ENCODE measurements around the gene C1QTNF7. TPM values are rescaled to one million over a fixed set of nuclear protein-coding genes. Genes with fewer than 3 reads are reported as not detected.

Gene C1QTNF7
- total RNA-seq: 10 to 100 TPM in 1 of 2 donors, 1 to 10 TPM in 1; 4.4 to 13.8 TPM

GRCh38 chr4:15427701-15428100, at the start of gene C1QTNF7:
Gene C1QTNF7, plus strand, starts transcription at chr4:15428033. Its CDS starts 7,711 bp downstream, at chr4:15435744.
- intact Hi-C loops (cut with DNase I): no loop called here
- Histone ChIP-seq H3K27ac (no peak within 1 kb of the TSS), H3K36me3 (replicated peaks in 1 of 2; ENCODE audit: insufficient read depth in 1 of 2, low read depth in 2 of 2) (no peaks in the 10 kb centered on the region), H3K4me1 (no peaks in the 10 kb centered on the region), H3K27me3 (no peaks in the 10 kb centered on the region), H3K9me3 (no peaks in the 10 kb centered on the region), H3K4me3 (no peak within 1 kb of the TSS)
- TF ChIP-seq POLR2A (IDR thresholded peaks at IDR 0.05): no peak
- no peak for TF ChIP-seq CTCF (IDR thresholded peaks at IDR 0.05)
- DNase-seq (no peak), ATAC-seq (no peak)
- WGBS, 2 donors: 72 to 84% methylated on average over 3 of the region's 3 CpGs

GRCh38 chr4:15378062-15378461, 49.8 kb upstream of the C1QTNF7 start:
- DNase-seq (no peak), ATAC-seq (no peak)
- Histone ChIP-seq H3K27me3 (no peaks in the 10 kb centered on the region), H3K4me3 (no peak overlapping the region), H3K4me1 (no peaks in the 10 kb centered on the region), H3K9me3 (no peaks in the 10 kb centered on the region), H3K36me3 (replicated peaks in 1 of 2; ENCODE audit: insufficient read depth in 1 of 2, low read depth in 2 of 2) (no peaks in the 10 kb centered on the region), H3K27ac (no peak overlapping the region)
- no peak for TF ChIP-seq POLR2A (IDR thresholded peaks at IDR 0.05)
- TF ChIP-seq CTCF (IDR thresholded peaks at IDR 0.05): no peak
- intact Hi-C loops (cut with DNase I): no loop called here
- 0 to 22% methylated on average over 1 of the region's 1 CpG for WGBS, 2 donors

- intact Hi-C loops (cut with DNase I): no loop called here
- 23 to 35% methylated on average over 1 of the region's 1 CpG for WGBS, 2 donors
- Histone ChIP-seq H3K9me3 (no peaks in the 10 kb centered on the region), H3K4me3 (no peak overlapping the region), H3K4me1 (no peaks in the 10 kb centered on the region), H3K36me3 (replicated peaks in 1 of 2; ENCODE audit: insufficient read depth in 1 of 2, low read depth in 2 of 2) (no peaks in the 10 kb centered on the region), H3K27ac (no peak overlapping the region), H3K27me3 (no peaks in the 10 kb centered on the region)
- TF ChIP-seq POLR2A (IDR thresholded peaks at IDR 0.05) (no peak), CTCF (IDR thresholded peaks at IDR 0.05) (no peak)
- ATAC-seq: no peak
- DNase-seq: no peak
Observed at GRCh38 chr4:15378493-15378892, 49.3 kb upstream of the C1QTNF7 start.

- Histone ChIP-seq H3K36me3 (replicated peaks in 1 of 2; ENCODE audit: insufficient read depth in 1 of 2, low read depth in 2 of 2) (no peaks in the 10 kb centered on the region), H3K9me3 (no peaks in the 10 kb centered on the region), H3K27ac (no peak overlapping the region), H3K4me1 (no peaks in the 10 kb centered on the region), H3K4me3 (no peak overlapping the region), H3K27me3 (no peaks in the 10 kb centered on the region)
- intact Hi-C loops (cut with DNase I): no loop called here
- WGBS, 2 donors: 52 to 87% methylated on average over 3 of the region's 3 CpGs
- TF ChIP-seq POLR2A (IDR thresholded peaks at IDR 0.05) (no peak), CTCF (IDR thresholded peaks at IDR 0.05) (no peak)
- DNase-seq: no peak
- ATAC-seq: no peak
Observed at GRCh38 chr4:15381806-15382338, 46.0 kb upstream of the C1QTNF7 start.

- TF ChIP-seq POLR2A (IDR thresholded peaks at IDR 0.05): no peak
- TF ChIP-seq CTCF (IDR thresholded peaks at IDR 0.05): no peak
- ATAC-seq (no peak), DNase-seq (no peak)
- no peaks in the 10 kb centered on the region for H3K36me3 ChIP-seq (replicated peaks in 1 of 2; ENCODE audit: insufficient read depth in 1 of 2, low read depth in 2 of 2)
- intact Hi-C loops (cut with DNase I): no loop called here
- no peak overlapping the region for H3K27ac ChIP-seq
- no peaks in the 10 kb centered on the region for H3K9me3 ChIP-seq
- no peaks in the 10 kb centered on the region for H3K27me3 ChIP-seq
- H3K4me1 ChIP-seq: no peaks in the 10 kb centered on the region
- WGBS, 2 donors: 70 to 71% methylated on average over 5 of the region's 5 CpGs
- H3K4me3 ChIP-seq: no peak overlapping the region
Observed at GRCh38 chr4:15382669-15383273, 45.1 kb upstream of the C1QTNF7 start.

All from body of pancreas (tissue), 4 donors.